Astrocyte of the hippocampus (primary cell): ENCODE data around the gene ATXN7.

Source experiments
- DNase-seq: peaks from one replicate; pipeline ENCODE4 v3.0.0; 2011; ENCODE audit warnings: low read depth, low spot score

ATXN7 gene

GRCh38 chr3:63905731-63906620 lies 42.3 kb downstream of the ATXN7 start:
- no peak for DNase-seq

- DNase-seq = peak; percentile 29
Observed at GRCh38 chr3:63908081-63908736, 44.5 kb downstream of the ATXN7 start.

DNA sequence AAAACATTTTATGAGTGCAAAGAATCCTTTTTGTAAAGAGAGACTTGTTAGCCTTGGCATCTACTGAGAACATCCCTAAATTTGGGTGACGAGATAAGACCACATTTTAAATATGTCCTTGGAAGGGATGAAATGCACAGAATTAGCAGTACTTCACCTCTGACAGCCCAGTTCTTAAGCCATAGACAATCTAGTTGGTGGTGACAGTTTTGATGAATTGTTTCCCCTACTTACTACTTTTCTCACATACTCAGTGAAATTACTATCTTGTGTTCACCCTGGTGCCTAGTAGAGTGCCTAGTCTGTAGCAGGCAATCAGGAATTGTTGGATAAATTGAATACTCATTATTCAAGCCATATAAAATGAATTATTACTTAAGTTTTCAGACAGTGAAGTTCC lies 45.1 kb downstream of the ATXN7 start:
- no peak for DNase-seq

DNA sequence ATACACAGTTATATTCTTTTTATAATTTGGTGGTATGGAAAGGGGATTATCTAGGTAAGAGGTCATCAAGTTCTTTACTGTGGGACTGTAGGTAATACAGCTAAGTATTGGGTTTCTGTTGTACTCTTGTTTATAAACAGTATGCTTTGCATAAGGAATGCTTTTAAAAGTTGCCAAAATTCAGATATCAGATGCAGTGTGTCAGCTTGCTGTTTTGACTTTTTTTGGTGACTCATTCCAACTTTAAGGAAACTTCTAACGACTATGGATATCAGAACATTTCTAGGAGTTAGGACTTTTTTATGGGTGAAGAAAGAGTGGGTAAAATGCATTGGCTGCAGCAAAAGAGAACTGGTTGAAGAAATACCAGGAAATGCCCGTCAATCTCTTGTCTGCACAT lies 45.8 kb downstream of the ATXN7 start:
- no peak for DNase-seq

GRCh38 chr3:63910001-63910400 lies 46.3 kb downstream of the ATXN7 start:
- no peak for DNase-seq

- DNase-seq = no peak
Observed at GRCh38 chr3:63910891-63911290, 47.2 kb downstream of the ATXN7 start.

DNA sequence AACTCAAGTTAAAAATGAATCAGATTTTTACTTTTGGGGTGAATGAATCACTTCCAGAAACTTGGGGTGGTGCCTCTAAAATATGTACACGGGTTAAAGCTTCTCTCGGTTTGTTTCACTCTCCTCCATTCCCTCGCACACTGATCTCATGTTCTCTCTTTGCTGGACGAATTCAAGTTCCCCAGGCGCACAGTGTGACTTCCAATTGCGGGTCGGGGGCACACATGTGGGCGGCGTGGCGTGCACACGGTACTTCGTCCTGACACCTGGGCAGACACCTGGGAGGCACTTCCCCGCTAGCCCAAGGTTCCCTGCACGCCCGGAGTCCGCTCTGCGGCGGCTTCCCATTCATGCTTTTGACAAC lies 47.8 kb downstream of the ATXN7 start:
- DNase-seq = no peak

DNA sequence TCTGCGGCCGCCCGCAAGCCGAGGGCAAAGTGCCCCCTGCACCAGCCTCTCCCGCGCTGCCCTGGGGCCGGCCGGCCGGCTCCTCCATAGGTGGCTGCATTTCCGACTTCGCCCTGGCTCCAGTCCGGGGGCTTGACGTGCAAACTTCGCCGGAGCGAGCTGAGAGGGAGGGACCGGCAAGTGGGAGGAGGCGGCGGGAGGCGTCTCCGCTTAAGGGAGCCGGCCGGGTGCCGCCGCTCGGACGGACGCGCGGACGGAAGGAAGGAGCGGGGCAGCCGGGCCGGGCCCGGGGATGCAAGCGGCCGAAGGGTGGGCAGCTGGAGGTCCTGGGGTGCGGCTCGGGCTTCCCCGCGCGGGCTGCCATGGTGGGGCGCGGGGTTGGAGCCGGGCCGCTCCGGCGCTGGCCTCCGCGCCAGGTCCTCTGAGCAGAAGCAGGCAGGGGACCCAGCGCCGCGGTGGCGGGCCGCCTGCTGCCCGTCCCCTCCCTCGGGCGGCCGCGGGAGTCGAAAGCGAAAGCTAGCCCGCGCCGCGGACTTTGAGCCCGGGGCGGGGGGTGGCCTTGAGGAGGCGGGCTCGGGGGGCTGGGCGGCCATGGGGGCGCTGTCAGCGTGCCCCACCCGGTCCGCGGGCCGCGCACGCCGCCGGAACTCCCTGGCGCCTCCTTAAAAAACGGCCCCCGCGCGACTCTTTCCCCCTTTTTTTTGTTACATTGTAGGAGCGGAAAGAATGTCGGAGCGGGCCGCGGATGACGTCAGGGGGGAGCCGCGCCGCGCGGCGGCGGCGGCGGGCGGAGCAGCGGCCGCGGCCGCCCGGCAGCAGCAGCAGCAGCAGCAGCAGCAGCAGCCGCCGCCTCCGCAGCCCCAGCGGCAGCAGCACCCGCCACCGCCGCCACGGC lies 48.5 kb downstream of the ATXN7 start, which contains the start of gene SCAANT1:
TSS of gene SCAANT1 (minus strand) at position 511 of the 895 bp plus-strand sequence.
- DNase-seq = peak; percentile 95

DNA sequence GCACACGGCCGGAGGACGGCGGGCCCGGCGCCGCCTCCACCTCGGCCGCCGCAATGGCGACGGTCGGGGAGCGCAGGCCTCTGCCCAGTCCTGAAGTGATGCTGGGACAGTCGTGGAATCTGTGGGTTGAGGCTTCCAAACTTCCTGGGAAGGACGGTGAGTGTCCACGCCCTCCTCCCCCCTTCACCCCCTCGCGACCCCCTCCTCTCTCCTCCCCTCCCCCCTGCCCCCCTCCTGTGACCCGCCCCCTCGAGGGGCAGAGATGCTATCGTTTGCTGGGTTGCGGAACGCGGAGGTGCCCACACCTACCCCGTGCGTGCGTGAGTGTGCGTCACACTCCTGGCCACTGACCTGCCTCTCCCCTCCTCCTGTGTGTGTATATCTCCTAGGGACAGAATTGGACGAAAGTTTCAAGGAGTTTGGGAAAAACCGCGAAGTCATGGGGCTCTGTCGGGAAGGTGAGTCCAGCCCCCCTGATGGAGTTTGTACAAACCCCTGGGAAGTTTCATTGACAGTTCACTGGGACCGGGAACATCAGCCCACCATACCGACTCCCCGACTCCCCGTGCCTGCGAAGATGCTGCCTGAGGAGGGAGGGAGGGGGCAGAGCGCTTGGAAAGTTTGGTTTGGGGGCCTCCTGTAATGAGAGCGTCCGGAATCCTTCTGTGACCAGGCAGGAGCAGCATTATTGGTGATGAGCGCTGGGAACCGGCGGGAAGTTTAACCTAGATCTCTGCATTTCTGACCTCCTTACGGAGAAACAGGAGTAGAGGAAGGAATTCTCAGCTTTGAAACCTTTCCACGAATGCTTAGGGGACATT lies 49.3 kb downstream of the ATXN7 start:
- DNase-seq = peak; percentile 76

GRCh38 chr3:63914312-63914711 lies 50.6 kb downstream of the ATXN7 start:
- DNase-seq = no peak

DNA sequence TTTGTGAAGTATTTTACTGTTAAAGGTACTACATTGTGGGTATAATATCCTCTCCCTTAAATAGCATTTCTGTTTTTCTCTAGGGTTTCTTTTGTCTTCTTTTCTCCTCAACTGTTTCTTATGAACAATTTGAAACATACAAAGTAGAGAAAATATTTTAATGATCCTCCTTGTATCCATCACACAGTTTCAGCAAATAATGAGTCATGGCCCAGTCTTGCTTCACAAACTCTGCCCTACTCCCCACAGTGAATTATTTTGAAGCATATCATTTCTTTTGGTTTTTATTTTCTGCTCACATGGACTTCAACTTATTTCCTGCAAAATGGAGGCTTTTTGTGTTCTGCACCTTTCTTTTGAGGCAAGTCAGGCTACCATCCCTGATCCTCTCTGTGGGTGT lies 54.7 kb downstream of the ATXN7 start:
- DNase-seq = no peak

DNA sequence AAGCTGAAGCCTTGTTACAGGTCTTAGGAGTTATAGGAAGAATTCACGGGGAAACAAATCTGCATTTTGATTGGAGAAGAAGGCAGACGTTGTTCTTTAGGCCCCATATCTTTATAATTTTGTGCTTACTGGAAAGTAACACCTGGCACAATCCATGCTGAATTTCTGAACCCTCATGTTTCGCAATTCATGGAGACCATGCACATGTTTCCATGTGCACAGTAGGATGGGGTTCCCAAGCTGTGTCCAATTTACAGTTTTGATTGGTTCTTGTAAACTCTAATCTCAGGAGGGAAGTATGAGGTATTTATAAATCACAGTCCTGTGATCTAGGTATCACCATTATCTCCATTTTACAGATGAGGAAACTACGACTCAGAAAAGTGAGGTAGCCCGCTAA lies 56.3 kb downstream of the ATXN7 start:
- no peak for DNase-seq

DNA sequence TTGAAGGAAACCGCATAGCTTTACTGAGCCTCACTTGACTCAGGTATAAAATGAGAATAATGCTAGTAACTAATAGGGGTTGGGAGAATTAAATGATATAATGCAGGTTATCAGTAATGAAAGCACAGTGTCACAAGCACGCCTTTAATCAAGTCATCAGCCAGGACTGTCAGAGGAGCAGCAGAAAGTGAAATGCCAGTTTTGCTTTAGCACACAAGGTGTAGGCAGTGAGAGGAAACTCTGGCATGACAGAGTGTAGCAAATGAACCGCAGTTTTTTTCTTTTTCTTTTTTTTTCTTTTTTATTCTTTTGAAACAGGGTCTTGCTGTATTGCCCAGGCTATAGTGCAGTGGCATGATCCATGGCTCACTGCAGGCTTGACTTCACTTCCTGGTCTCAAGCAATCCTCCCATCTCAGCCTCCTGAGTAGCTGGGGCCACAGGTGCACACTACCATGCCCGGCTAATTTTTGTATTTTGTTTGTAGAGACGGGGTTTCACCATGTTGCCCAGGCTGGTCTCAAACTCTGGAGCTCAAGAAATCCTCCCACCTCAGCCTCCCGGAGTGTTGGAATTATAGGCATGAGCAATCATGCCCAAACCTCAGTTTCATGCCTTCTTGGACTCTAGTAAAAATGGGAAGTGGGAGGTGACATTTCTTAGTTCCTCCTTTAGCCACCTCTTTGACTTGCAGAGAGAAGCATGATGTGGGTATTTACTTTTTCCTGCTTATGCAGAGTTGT lies 58.2 kb downstream of the ATXN7 start:
- DNase-seq = no peak

DNA sequence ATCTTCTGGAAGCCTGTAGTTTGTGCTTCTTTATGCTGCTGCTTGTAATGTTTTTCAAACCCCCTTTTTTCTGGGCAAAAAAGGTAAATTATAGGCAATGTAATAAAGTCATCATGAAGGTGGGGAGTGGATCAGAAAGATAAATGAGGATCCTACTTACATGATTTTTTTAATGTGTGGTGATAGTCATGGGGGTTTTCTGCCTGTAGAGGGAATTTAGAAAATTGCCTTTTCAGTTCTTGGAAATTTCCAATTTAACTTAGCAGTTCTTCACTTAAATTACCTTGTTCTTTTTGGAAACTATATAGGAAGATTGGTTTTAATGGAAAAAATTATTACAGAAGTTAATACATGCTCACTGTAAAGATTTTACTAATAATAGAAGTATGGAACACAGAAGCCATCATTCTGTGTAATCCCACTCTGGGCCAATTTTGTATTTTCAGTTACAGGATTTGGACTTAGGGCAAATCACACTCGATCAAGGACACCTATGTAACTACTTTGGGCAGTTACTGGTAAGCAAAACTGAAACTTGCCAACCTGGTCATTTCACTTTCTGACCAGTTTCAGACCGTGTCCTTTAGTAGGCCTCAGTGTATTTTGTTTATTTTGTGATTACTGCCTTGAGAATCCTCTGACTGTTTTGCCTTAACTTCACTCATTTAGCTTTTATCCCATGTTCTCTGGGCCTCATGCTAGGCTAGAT lies 59.0 kb downstream of the ATXN7 start:
- no peak for DNase-seq

- DNase-seq = no peak
Observed at GRCh38 chr3:63926309-63926708, 62.6 kb downstream of the ATXN7 start.

DNA sequence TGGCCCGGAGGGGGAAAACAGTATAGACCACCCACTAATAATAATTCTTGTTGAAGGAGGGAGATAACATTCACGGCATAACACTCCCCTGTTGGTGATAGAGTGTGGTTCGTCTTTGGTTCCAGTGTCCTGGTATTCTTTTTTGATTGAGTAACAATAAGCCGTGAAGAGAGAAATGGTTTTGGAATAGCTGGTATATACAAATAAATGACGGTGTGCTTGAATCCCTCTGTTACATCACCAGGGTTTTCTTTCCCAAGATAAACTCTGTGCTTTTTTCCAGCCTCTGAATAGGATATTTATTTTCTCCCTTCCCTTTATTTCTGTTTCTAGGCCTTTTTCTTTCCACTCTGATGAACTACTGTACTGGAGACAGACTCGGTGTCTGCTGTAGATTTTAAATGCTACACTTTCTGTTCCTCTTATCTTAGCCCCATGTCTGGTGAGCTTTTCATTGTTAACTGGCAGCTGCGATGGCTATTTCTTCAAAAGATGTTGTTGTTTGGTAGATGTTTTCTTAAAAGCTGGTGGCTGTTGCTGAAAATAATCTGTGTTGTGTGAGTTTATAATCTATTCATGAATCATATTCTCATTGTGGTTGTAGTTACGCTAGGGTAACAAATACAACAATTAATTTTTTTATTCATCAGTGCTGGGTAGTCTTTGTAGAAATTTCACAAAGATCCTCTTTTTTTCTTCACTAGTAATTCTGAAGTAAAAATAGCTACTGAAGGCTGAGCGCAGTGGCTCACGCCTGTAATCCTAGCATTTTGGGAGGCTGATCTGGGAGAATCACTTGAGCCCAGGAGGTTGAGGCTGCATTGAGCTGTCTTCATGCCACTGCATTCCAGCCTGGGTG lies 64.0 kb downstream of the ATXN7 start:
- no peak for DNase-seq

GRCh38 chr3:63931290-63931689 lies 67.6 kb downstream of the ATXN7 start:
- no peak for DNase-seq

DNA sequence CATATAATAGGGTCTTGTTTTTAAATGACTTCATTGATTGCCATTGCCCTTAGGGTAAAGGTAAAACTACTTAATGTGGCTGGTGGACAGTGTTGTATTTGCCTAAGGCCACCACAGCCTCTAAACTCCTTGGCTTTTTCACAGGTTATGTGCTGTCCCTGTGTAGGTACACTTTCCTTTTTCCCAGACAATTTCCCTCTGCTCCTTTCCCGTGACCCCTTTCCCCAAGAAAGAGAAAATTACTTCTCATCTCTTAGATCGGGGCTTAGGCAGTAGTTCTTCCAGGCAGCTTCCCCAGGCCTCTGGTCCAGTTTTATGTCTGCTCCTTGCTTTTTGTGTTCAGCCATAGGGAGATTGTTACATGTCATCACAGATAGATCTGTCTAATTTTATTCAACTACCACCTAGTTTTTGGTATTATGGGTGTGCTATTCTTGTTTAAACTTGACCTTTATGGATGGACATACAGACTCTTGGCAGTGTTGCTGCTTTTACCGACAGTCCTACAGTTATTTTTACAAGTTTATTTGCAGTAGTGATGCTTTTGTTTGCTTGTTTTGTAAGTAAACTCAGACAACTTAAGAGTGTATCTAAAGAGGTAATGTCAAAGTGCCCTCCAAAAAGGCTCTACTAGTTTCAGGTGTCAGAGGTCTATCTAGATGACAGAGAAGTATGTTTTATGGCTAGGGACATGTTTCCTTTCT lies 69.0 kb downstream of the ATXN7 start:
- no peak for DNase-seq
